Uterus (tissue), 4 donors: ENCODE data around the gene LSS. TPM values are rescaled to one million over a fixed set of nuclear protein-coding genes. Genes with fewer than 3 reads are reported as not detected.

ENCODE experiments used
- DNase-seq, 2 donors: peaks; one replicate each; pipeline ENCODE4 v3.0.0-alpha.2; 2019 to 2020
- H3K27ac ChIP-seq, 2 donors: fragments of 200-600 bp; sonication (generic); 1 replicate in 1 of 2; 2 replicates in 1 of 2; pipeline ENCODE4 v1.5.1; 2016 to 2018
- H3K27me3 ChIP-seq, 2 donors: fragments of 200-600 bp; sonication (generic); one replicate each; pipeline ENCODE4 v1.5.1; 2018 to 2019; ENCODE audit warnings: control low read depth in 1 of 2
- H3K36me3 ChIP-seq, 2 donors: fragments of 200-600 bp; sonication (generic); one replicate each; pipeline ENCODE4 v1.5.1; 2019; ENCODE audit warnings: control low read depth in 1 of 2
- H3K4me1 ChIP-seq, 2 donors: fragments of 200-600 bp; sonication (generic); one replicate each; pipeline ENCODE4 v1.5.1; 2018 to 2019; ENCODE audit warnings: control low read depth in 1 of 2
- H3K4me3 ChIP-seq, 2 donors: fragments of 200-600 bp; sonication (generic); 1 replicate in 1 of 2; 2 replicates in 1 of 2; pipeline ENCODE4 v1.5.1; 2018 to 2019; ENCODE audit warnings: mild to moderate bottlenecking in 1 of 2
- H3K9me3 ChIP-seq, 2 donors: fragments of 200-600 bp; sonication (generic); one replicate each; pipeline ENCODE4 v1.5.1; 2019; ENCODE audit warnings: control low read depth in 1 of 2
- POLR2A ChIP-seq, 2 donors: fragments of 450-650 bp; IDR thresholded peaks; one replicate each; pipeline ENCODE4 v1.6.1; 2016; ENCODE audit warnings: antibody characterized with exemption in 2 of 2, mild to moderate bottlenecking in 1 of 2, moderate library complexity in 1 of 2
- intact Hi-C: fragments of 100-400 bp; cut with DNase I; formaldehyde crosslinking; loops from one replicate; pipeline ENCODE4 v1.15.1; 2023; ENCODE audit warnings: low total_unique reads
- total RNA-seq, 4 donors: library from RNA; depleted of rRNA in 3 of 4; stranded (reverse); fragments of >200 nt in 3 of 4; gene quantifications; one replicate each; pipeline versions ENCODE4 v1.1.0 to v1.2.4, GENCODE V29; 2014 to 2023
- TF ChIP-seq, protein P1 (sequence below), 4 experiments: fragments of 200-600 bp in 2 of 4; fragments of 450-650 bp in 2 of 4; sonication (generic) in 2 of 4; IDR thresholded peaks; one replicate each; pipeline ENCODE4 v1.5.1; 2016 to 2019; ENCODE audit warnings: antibody characterized with exemption in 4 of 4, mild to moderate bottlenecking in 2 of 4, moderate library complexity in 1 of 4
- donor health status: DM: yes; HTN: yes; CAD: no.

LSS gene
- total RNA-seq, 4 donors from 2014 or later, result 35.4 to 94.0 (median 41.5) TPM

DNA sequence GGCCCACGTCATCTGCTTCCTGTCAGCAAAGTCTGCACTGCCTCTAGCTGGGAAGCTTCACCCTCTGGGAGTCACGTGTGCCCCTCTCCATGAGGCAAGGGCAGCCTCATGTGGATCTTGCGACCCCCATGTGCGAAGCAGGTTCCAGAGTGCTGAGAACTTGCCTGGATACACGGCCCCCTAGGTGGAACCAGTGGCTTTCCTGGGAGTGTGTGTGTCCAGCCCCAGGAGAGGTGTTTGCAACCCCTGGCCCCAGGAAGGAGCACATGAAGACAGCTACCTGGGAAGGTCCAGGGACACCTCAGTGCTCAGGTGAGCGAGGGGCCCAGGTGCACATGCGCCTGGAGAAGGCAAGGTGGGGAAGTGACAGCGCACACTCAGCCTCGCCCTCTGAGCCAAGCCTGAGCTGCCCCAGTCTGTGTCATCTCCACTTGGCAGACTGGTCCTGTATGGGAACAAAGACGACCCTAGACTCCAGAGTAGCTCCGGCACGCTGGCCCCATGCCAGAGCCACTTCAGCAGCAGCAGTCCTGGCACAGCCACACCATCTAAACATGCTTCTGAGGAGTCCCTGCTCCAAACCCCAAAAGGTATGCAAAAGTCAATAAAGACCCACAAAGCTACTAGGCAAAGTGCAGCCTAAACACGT, 8.9 kb downstream of the LSS start:
- H3K27ac ChIP-seq, result no peak overlapping the region
- intact Hi-C loops, result loop anchor here (10.0 kb wide), 1 partner anchor 245 kb away; no protein-coding TSS in a partner anchor
- no peaks in the 10 kb centered on the region for H3K27me3 ChIP-seq
- H3K36me3 ChIP-seq, result no peaks in the 10 kb centered on the region
- no peaks in the 10 kb centered on the region for H3K9me3 ChIP-seq
- peak in 1 of 2 donors; percentile 10 for DNase-seq
- no peak overlapping the region for H3K4me3 ChIP-seq
- TF ChIP-seq POLR2A (IDR thresholded peaks at IDR 0.05), result no peak
- H3K4me1 ChIP-seq, result no peaks in the 10 kb centered on the region

DNA sequence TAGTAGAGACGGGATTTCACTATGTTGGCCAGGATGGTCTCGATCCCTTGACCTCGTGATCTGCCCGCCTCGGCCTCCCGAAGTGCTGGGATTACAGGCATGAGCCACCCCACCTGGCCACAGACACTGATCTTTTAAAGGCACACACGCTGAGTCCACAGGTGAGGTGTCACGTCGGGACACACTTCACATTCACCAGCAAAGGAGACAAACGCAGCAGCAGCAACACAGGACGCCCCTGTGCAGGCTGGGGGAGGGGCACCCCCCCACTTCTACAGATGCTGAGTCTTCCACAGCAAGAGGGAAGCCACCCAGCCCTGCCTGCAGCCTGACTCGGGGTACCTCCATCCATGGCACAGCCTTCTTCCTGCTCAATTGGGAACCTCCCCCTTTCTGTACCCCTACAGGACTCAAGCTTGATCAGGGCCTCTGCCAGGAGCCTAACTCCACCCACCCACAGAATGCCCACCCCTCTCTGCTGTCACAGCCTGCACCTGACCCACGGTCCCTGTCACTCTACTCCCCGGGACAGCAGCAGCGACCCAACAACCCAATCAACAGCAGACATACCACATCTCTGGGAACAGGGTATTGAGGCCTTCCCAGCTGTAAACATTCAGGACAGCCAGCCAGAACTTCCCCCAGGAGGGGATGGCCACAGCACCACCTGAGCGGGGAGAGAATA, 9.5 kb downstream of the LSS start:
- DNase-seq, result peak in 1 of 2 donors; percentile 9
- TF ChIP-seq, protein P1, sequence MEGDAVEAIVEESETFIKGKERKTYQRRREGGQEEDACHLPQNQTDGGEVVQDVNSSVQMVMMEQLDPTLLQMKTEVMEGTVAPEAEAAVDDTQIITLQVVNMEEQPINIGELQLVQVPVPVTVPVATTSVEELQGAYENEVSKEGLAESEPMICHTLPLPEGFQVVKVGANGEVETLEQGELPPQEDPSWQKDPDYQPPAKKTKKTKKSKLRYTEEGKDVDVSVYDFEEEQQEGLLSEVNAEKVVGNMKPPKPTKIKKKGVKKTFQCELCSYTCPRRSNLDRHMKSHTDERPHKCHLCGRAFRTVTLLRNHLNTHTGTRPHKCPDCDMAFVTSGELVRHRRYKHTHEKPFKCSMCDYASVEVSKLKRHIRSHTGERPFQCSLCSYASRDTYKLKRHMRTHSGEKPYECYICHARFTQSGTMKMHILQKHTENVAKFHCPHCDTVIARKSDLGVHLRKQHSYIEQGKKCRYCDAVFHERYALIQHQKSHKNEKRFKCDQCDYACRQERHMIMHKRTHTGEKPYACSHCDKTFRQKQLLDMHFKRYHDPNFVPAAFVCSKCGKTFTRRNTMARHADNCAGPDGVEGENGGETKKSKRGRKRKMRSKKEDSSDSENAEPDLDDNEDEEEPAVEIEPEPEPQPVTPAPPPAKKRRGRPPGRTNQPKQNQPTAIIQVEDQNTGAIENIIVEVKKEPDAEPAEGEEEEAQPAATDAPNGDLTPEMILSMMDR (IDR thresholded peaks at IDR 0.05), result no peak
- no peak for TF ChIP-seq POLR2A (IDR thresholded peaks at IDR 0.05)
- no peak overlapping the region for H3K4me3 ChIP-seq
- H3K27ac ChIP-seq, result no peak overlapping the region
- no peaks in the 10 kb centered on the region for H3K9me3 ChIP-seq
- H3K36me3 ChIP-seq, result no peaks in the 10 kb centered on the region
- H3K4me1 ChIP-seq, result no peaks in the 10 kb centered on the region
- intact Hi-C loops, result no loop called here
- no peaks in the 10 kb centered on the region for H3K27me3 ChIP-seq

DNA sequence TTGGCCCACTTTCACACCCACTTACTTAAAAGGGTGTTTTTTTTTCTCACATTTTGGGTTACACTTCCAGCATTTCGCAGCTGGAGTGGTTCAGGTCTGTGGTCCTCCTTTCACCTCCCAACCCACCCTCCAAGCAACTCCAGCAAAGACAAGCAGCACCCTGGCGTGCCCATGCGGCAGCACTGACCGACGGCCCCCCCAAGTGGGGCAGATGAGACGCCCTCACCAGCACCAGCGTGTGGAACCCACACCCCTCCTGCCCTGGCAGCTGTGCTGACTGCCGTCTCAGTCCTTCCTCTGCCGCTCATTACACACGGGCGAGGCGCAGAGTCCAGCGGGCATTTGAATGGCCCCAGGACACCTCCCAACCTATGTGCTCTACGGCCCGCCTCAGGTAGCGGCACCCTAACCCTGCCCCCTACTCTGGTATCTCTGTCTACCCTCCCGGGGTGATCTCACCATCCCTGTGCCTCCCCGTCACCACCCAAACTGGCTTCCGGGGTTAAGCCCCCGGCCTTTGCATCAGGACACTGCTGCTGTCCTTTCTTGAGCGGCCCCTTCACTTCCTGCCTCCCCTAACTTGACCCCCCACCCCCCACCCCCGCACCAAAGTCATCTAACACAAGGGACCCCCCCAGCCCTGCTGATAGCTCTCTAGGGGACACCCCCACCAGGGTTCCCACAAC, 10.9 kb downstream of the LSS start:
- Histone ChIP-seq H3K9me3 (no peaks in the 10 kb centered on the region), H3K4me3 (no peak overlapping the region), H3K27me3 (no peaks in the 10 kb centered on the region), H3K4me1 (no peaks in the 10 kb centered on the region), H3K36me3 (no peaks in the 10 kb centered on the region), H3K27ac (no peak overlapping the region)
- DNase-seq, result peak in 1 of 2 donors; percentile 11
- intact Hi-C loops, result no loop called here
- no peak for TF ChIP-seq POLR2A (IDR thresholded peaks at IDR 0.05)
- TF ChIP-seq, protein P1 (IDR thresholded peaks at IDR 0.05), result no peak

DNA sequence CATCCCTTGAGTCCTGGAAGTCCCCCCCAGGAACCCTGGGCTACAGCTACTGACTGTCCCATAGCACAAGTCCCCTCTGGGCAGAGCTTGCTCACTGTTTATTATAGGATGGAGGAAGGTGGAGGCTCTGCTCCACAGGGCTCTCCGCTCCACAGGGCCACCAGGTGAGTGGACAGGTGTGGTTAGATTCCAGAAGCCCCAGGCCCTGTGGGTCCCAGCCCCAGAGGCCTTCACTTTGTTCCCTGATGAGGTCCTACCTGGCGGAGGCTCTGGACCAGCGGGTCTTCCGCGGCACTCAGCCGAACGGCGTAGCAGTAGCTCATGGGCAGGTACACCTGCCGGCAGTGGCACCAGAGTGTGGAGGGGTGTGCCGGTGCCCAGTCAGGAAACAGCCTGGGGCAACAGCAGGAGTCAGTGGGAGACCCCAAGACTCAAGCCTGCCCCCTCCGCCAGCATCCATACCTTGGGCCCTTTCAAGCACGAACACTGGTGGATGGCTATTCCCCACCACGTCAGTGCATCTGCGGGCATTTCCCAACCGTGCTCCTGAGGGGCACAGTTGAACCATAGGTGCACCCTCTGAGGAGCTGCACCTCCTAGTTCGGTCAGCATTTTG, 12.3 kb downstream of the LSS start:
- no peaks in the 10 kb centered on the region for H3K27me3 ChIP-seq
- TF ChIP-seq, protein P1 (IDR thresholded peaks at IDR 0.05), result no peak
- no peak for TF ChIP-seq POLR2A (IDR thresholded peaks at IDR 0.05)
- intact Hi-C loops, result no loop called here
- no peaks in the 10 kb centered on the region for H3K9me3 ChIP-seq
- peak in 1 of 2 donors; percentile 10 for DNase-seq
- no peak overlapping the region for H3K27ac ChIP-seq
- no peaks in the 10 kb centered on the region for H3K36me3 ChIP-seq
- H3K4me3 ChIP-seq, result no peak overlapping the region
- H3K4me1 ChIP-seq, result no peaks in the 10 kb centered on the region

DNA sequence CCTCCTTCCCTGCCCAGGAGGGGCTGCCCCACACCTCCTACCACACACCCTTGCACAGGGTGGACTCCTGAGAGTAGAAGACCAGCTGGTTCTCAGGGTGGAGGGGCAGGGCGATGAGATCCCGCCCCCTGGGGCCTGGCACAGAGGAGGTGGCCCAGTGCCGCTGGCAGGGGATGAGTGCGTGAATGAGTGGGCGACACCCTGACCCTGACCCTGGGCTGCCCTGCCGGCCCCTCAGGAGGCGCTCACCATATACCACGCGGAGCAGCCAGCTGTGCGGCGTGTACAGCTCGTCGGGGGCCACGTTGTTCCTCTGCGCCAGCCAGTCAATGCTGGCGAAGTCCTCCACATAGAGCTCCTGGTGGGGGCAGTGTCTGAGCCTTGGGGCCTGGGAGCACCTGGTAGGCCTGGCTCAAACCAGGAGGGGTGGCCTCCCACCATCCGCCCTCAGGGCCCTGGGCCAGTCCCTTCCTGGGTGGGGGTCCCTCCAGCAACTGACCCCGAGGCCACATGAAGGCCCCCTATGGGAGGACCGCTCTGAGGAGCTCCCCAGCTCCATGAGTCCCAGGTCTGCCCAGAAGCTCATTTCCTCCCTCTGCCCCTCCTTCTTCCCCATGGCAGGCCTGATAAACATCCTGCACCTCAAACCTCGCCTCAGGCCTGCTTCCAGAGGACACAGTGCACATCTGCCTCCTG, 13.0 kb downstream of the LSS start:
- H3K36me3 ChIP-seq, result no peaks in the 10 kb centered on the region
- no peaks in the 10 kb centered on the region for H3K9me3 ChIP-seq
- DNase-seq, result peak in 1 of 2 donors; percentile 13
- H3K4me3 ChIP-seq, result no peak overlapping the region
- H3K27ac ChIP-seq, result no peak overlapping the region
- no peaks in the 10 kb centered on the region for H3K4me1 ChIP-seq
- intact Hi-C loops, result no loop called here
- no peaks in the 10 kb centered on the region for H3K27me3 ChIP-seq
- no peak for TF ChIP-seq POLR2A (IDR thresholded peaks at IDR 0.05)
- TF ChIP-seq, protein P1 (IDR thresholded peaks at IDR 0.05), result no peak
